Retinal pigment epithelial cell (primary cell): ENCODE results near the gene LUC7L2.
"Not testable (repeated sequence)": the region's sequence is repeated elsewhere in the genome, so short reads cannot be mapped to it uniquely, and the experiment has no call there.

Experiments
- DNase-seq: peaks from one replicate; pipeline ENCODE4 v3.0.0-alpha.2; 2010; ENCODE audit warnings: low read depth
- H3K4me3 ChIP-seq: 2 replicates; pipeline ENCODE4 v1.5.1; 2011; ENCODE audit warnings: mild to moderate bottlenecking, low read length, control low read depth, moderate library complexity
- CTCF ChIP-seq: conservative IDR thresholded peaks from 2 replicates; pipeline ENCODE4 v1.5.1; 2011; ENCODE audit warnings: low read depth, low read length, control low read depth, inconsistent platforms

LUC7L2 gene

GRCh38 chr7:139340808-139341057, 19.0 kb upstream of the LUC7L2 start:
- TF ChIP-seq CTCF: no peak

GRCh38 chr7:139341058-139341775, 18.5 kb upstream of the LUC7L2 start, which contains the start of gene FMC1:
Gene FMC1, plus strand, starts transcription at chr7:139341337. Its CDS starts 48 bp downstream, at chr7:139341385.
- peak; percentile 88 for DNase-seq
- peak; percentile 42 for TF ChIP-seq CTCF

More at GRCh38 chr7:139340808-139341057, 19.0 kb upstream of the LUC7L2 start:
- peak overlapping the region; percentile 95 for H3K4me3 ChIP-seq
- no peak for DNase-seq

GRCh38 chr7:139341776-139342226, 17.9 kb upstream of the LUC7L2 start:
- no peak for DNase-seq
- peak overlapping the region; percentile 95 for H3K4me3 ChIP-seq
- no peak for TF ChIP-seq CTCF

More at GRCh38 chr7:139341058-139341775, 18.5 kb upstream of the LUC7L2 start, which contains the start of gene FMC1:
- peak within 1 kb of the TSS; percentile 95 for H3K4me3 ChIP-seq

GRCh38 chr7:139345042-139345441, 14.7 kb upstream of the LUC7L2 start:
- no peak overlapping the region for H3K4me3 ChIP-seq
- DNase-seq: no peak

GRCh38 chr7:139351027-139351426, 8.7 kb upstream of the LUC7L2 start:
- no peak overlapping the region for H3K4me3 ChIP-seq
- TF ChIP-seq CTCF: no peak
- DNase-seq: no peak

More at GRCh38 chr7:139345042-139345441, 14.7 kb upstream of the LUC7L2 start:
- TF ChIP-seq CTCF: no peak

- H3K4me3 ChIP-seq: no peak overlapping the region
- no peak for TF ChIP-seq CTCF
- no peak for DNase-seq
Observed at GRCh38 chr7:139354729-139355128, 5.0 kb upstream of the LUC7L2 start.

- no peak for TF ChIP-seq CTCF
- H3K4me3 ChIP-seq: no peak overlapping the region
- no peak for DNase-seq
Observed at GRCh38 chr7:139355320-139355719, 4.4 kb upstream of the LUC7L2 start.

- H3K4me3 ChIP-seq: peak overlapping the region; percentile 96
- not testable (repeated sequence) for DNase-seq
Observed at GRCh38 chr7:139357729-139358506, 1.8 kb upstream of the LUC7L2 start.
